DMS53 treated with DMSO at 0.1 percent for 48 hours (cell line): ENCODE measurements around the gene ABL1.

Source experiments
- DNase-seq: peaks from one replicate; lab custom pipeline; 2025; ENCODE audit not compliant: unreplicated experiment; lab: John Stamatoyannopoulos, UW

Gene ABL1

GRCh38 chr9:130913599-130914416, 78.8 kb downstream of the ABL1 start:
- no peak for DNase-seq

GRCh38 chr9:130914417-130915095, 79.5 kb downstream of the ABL1 start:
- DNase-seq = no peak

GRCh38 chr9:130915096-130915447, 80.0 kb downstream of the ABL1 start:
- DNase-seq = no peak

GRCh38 chr9:130917168-130917960, 82.3 kb downstream of the ABL1 start:
- DNase-seq = no peak

GRCh38 chr9:130918101-130918825, 83.2 kb downstream of the ABL1 start:
- DNase-seq = no peak

- DNase-seq = no peak
These were observed 83.9 kb downstream of the ABL1 start for GRCh38 chr9:130918826-130919558.

GRCh38 chr9:130919559-130920145, 84.6 kb downstream of the ABL1 start:
- DNase-seq = no peak

- no peak for DNase-seq
These were observed 85.2 kb downstream of the ABL1 start for GRCh38 chr9:130920233-130920632.

GRCh38 chr9:130920762-130921299, 85.8 kb downstream of the ABL1 start:
- no peak for DNase-seq

- no peak for DNase-seq
These were observed 86.4 kb downstream of the ABL1 start for GRCh38 chr9:130921300-130921988.

- DNase-seq = no peak
These were observed 87.2 kb downstream of the ABL1 start for GRCh38 chr9:130921989-130922892.

GRCh38 chr9:130922893-130923610, 88.0 kb downstream of the ABL1 start:
- DNase-seq = no peak

GRCh38 chr9:130923611-130924447, 88.8 kb downstream of the ABL1 start:
- no peak for DNase-seq

- no peak for DNase-seq
These were observed 89.4 kb downstream of the ABL1 start for GRCh38 chr9:130924448-130924788.

GRCh38 chr9:130925050-130925678, 90.1 kb downstream of the ABL1 start:
- no peak for DNase-seq

GRCh38 chr9:130927338-130927737, 92.3 kb downstream of the ABL1 start:
- no peak for DNase-seq
